ENCODE results near the gene UXT. TPM values are rescaled to one million over a fixed set of nuclear protein-coding genes. Genes with fewer than 3 reads are reported as not detected.

UXT gene
- polyA plus RNA-seq, 1 donor from 2014 or later: 153 TPM

GRCh38 chrX:47625365-47625764 lies 33.6 kb downstream of the UXT start:
- Histone ChIP-seq H4K20me1 (ENCODE audit: insufficient read depth) (no peaks in the 10 kb centered on the region), H3K4me2 (ENCODE audit: low read length) (no peak overlapping the region), H3F3A (ENCODE audit: insufficient read depth, low read length, poor library complexity, severe bottlenecking) (no peaks in the 10 kb centered on the region), H3K27ac (ENCODE audit: low read length) (no peak overlapping the region), H3K9me3 (ENCODE audit: low read length) (no peaks in the 10 kb centered on the region), H2AFZ (ENCODE audit: low read depth, low read length) (no peak overlapping the region), H3K27me3 (ENCODE audit: insufficient read depth, low read depth, low read length) (no peaks in the 10 kb centered on the region), H3K79me2 (replicated peaks; ENCODE audit: insufficient read depth, low read length) (no peaks in the 10 kb centered on the region), H3K36me3 (ENCODE audit: insufficient read depth, low read length) (no peaks in the 10 kb centered on the region), H3K9ac (ENCODE audit: low read length) (no peak overlapping the region), H3K4me3 (ENCODE audit: low read length) (no peak overlapping the region), H3K9me2 (ENCODE audit: insufficient read depth, low read length) (no peaks in the 10 kb centered on the region)
- TF ChIP-seq EP300 (conservative IDR thresholded peaks at IDR 0.05; ENCODE audit: poor library complexity, severe bottlenecking) (no peak), POLR2AphosphoS5 (IDR thresholded peaks at IDR 0.05) (no peak)

DNA sequence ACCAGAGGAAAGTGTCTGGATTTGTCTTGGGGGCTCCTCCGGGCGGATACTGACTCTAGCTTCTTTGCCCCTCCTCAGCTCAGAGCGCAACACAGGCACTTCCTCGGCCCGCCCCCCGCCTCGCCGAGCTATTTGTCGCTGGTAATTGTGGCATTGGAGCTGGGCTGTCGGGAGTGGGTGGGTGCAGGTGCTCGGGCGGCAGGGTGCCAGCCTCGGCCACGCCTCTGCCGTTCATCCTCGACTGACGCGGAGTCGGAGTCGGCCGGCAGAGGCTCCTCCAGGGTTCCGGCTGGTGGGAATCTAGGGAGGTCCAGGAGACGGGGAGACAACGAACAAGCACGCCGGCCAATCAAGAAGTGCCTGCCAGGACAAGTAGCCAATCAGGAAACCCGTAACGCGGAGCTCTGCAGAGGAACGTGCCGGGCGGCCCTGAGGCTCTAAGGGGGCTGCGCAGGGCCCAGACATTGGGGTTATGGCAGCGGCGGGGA lies 35.4 kb downstream of the UXT start:
- peak overlapping the region; percentile 46 for H3K9ac ChIP-seq (ENCODE audit: low read length)
- TF ChIP-seq MXI1 (conservative IDR thresholded peaks at IDR 0.05; ENCODE audit: poor library complexity, severe bottlenecking): no peak
- TF ChIP-seq RAD21 (conservative IDR thresholded peaks at IDR 0.05): peak; percentile 15

GRCh38 chrX:47621851-47622250 lies 37.1 kb downstream of the UXT start:
- Histone ChIP-seq H3K9me2 (ENCODE audit: insufficient read depth, low read length) (no peaks in the 10 kb centered on the region), H3F3A (ENCODE audit: insufficient read depth, low read length, poor library complexity, severe bottlenecking) (no peaks in the 10 kb centered on the region)

More for the DNA sequence above, 35.4 kb downstream of the UXT start:
- H3F3A ChIP-seq (ENCODE audit: insufficient read depth, low read length, poor library complexity, severe bottlenecking): no peaks in the 10 kb centered on the region
- no peaks in the 10 kb centered on the region for H3K9me2 ChIP-seq (ENCODE audit: insufficient read depth, low read length)
- H3K27me3 ChIP-seq (ENCODE audit: insufficient read depth, low read depth, low read length): no peaks in the 10 kb centered on the region
- no peak overlapping the region for H3K4me2 ChIP-seq (ENCODE audit: low read length)
- no peaks in the 10 kb centered on the region for H4K20me1 ChIP-seq (ENCODE audit: insufficient read depth)
- H3K9me3 ChIP-seq (ENCODE audit: low read length): no peaks in the 10 kb centered on the region
- H3K4me3 ChIP-seq (ENCODE audit: low read length): peak overlapping the region; percentile 60
- no peaks in the 10 kb centered on the region for H3K36me3 ChIP-seq (ENCODE audit: insufficient read depth, low read length)
- peak overlapping the region; percentile 12 for H3K27ac ChIP-seq (ENCODE audit: low read length)
- H2AFZ ChIP-seq (ENCODE audit: low read depth, low read length): no peak overlapping the region
- no peaks in the 10 kb centered on the region for H3K79me2 ChIP-seq (replicated peaks; ENCODE audit: insufficient read depth, low read length)

More at GRCh38 chrX:47621851-47622250, 37.1 kb downstream of the UXT start:
- H3K4me2 ChIP-seq (ENCODE audit: low read length): no peak overlapping the region
- no peak overlapping the region for H3K27ac ChIP-seq (ENCODE audit: low read length)
- H3K9me3 ChIP-seq (ENCODE audit: low read length): no peaks in the 10 kb centered on the region
- H3K79me2 ChIP-seq (replicated peaks; ENCODE audit: insufficient read depth, low read length): no peaks in the 10 kb centered on the region
- no peaks in the 10 kb centered on the region for H3K36me3 ChIP-seq (ENCODE audit: insufficient read depth, low read length)
- no peak overlapping the region for H2AFZ ChIP-seq (ENCODE audit: low read depth, low read length)
- no peaks in the 10 kb centered on the region for H4K20me1 ChIP-seq (ENCODE audit: insufficient read depth)
- no peak for TF ChIP-seq TAF1 (IDR thresholded peaks at IDR 0.05; ENCODE audit: low read depth)
- no peak for TF ChIP-seq REST (IDR thresholded peaks at IDR 0.05; ENCODE audit: borderline replicate concordance)
- no peak for TF ChIP-seq EZH2 (IDR thresholded peaks at IDR 0.05; ENCODE audit: borderline replicate concordance, insufficient read depth, low read length, poor library complexity, severe bottlenecking)
- no peak for TF ChIP-seq MXI1 (conservative IDR thresholded peaks at IDR 0.05; ENCODE audit: poor library complexity, severe bottlenecking)
- TF ChIP-seq EP300 (conservative IDR thresholded peaks at IDR 0.05; ENCODE audit: poor library complexity, severe bottlenecking): no peak
- TF ChIP-seq, protein P1, sequence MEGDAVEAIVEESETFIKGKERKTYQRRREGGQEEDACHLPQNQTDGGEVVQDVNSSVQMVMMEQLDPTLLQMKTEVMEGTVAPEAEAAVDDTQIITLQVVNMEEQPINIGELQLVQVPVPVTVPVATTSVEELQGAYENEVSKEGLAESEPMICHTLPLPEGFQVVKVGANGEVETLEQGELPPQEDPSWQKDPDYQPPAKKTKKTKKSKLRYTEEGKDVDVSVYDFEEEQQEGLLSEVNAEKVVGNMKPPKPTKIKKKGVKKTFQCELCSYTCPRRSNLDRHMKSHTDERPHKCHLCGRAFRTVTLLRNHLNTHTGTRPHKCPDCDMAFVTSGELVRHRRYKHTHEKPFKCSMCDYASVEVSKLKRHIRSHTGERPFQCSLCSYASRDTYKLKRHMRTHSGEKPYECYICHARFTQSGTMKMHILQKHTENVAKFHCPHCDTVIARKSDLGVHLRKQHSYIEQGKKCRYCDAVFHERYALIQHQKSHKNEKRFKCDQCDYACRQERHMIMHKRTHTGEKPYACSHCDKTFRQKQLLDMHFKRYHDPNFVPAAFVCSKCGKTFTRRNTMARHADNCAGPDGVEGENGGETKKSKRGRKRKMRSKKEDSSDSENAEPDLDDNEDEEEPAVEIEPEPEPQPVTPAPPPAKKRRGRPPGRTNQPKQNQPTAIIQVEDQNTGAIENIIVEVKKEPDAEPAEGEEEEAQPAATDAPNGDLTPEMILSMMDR (IDR thresholded peaks at IDR 0.05; ENCODE audit: poor library complexity, severe bottlenecking): no peak
- no peak for TF ChIP-seq RAD21 (conservative IDR thresholded peaks at IDR 0.05)
- H3K27me3 ChIP-seq (ENCODE audit: insufficient read depth, low read depth, low read length): no peaks in the 10 kb centered on the region
- H3K4me3 ChIP-seq (ENCODE audit: low read length): no peak overlapping the region
- no peak overlapping the region for H3K9ac ChIP-seq (ENCODE audit: low read length)
